Karpas-422 (cell line): ENCODE data around the gene PDGFA. TPM values are rescaled to one million over a fixed set of nuclear protein-coding genes. Genes with fewer than 3 reads are reported as not detected.

ENCODE experiments used
- DNase-seq: peaks from one replicate; pipeline ENCODE4 v3.0.0-alpha.2; 2015
- H2AFZ ChIP-seq: fragments of 200-600 bp; sonication (generic); 2 replicates; pipeline ENCODE4 v1.6.1; 2014; ENCODE audit warnings: antibody characterized with exemption, low read length, mixed read lengths
- H3K27ac ChIP-seq: fragments of 200-600 bp; sonication (generic); 2 replicates; pipeline ENCODE4 v1.5.1; 2014; ENCODE audit warnings: mild to moderate bottlenecking, low read length, moderate library complexity
- H3K27me3 ChIP-seq: fragments of 200-600 bp; sonication (generic); 2 replicates; pipeline ENCODE4 v1.6.1; 2014; ENCODE audit warnings: low read length, mixed read lengths
- H3K36me3 ChIP-seq: fragments of 200-600 bp; sonication (generic); 2 replicates; pipeline ENCODE4 v1.6.1; 2014; ENCODE audit warnings: low read length, mixed read lengths; ENCODE audit not compliant: insufficient read depth
- H3K4me1 ChIP-seq: fragments of 200-600 bp; sonication (generic); 2 replicates; pipeline ENCODE4 v1.6.1; 2014; ENCODE audit warnings: mild to moderate bottlenecking, low read length, mixed read lengths
- H3K4me2 ChIP-seq: fragments of 200-600 bp; sonication (generic); 2 replicates; pipeline ENCODE4 v1.6.1; 2014; ENCODE audit warnings: low read length, low read depth, mild to moderate bottlenecking; ENCODE audit not compliant: poor library complexity, severe bottlenecking
- H3K4me3 ChIP-seq: fragments of 200-600 bp; sonication (generic); 2 replicates; pipeline ENCODE4 v1.5.1; 2014; ENCODE audit warnings: mild to moderate bottlenecking, antibody characterized with exemption, low read length, mixed read lengths
- H3K79me2 ChIP-seq: fragments of 200-600 bp; sonication (generic); 2 replicates; pipeline ENCODE4 v1.6.1; 2014; ENCODE audit warnings: mild to moderate bottlenecking, low read length, mixed read lengths
- H3K9ac ChIP-seq: fragments of 200-600 bp; sonication (generic); 2 replicates; pipeline ENCODE4 v1.6.0; 2014; ENCODE audit warnings: low read length
- H3K9me2 ChIP-seq: fragments of 200-600 bp; sonication (generic), shearing (Covaris generic); replicated peaks from 2 replicates; pipeline ENCODE4 v1.6.0; 2014; ENCODE audit warnings: mild to moderate bottlenecking, low read length, moderate library complexity; ENCODE audit not compliant: insufficient read depth
- H3K9me3 ChIP-seq: fragments of 300-700, 200-600 bp; sonication (generic); 2 replicates; pipeline ENCODE4 v1.6.1; 2014; ENCODE audit warnings: low read length, mixed read lengths
- H4K20me1 ChIP-seq: fragments of 200-600 bp; sonication (generic); 2 replicates; pipeline ENCODE4 v1.6.1; 2014; ENCODE audit warnings: mild to moderate bottlenecking, antibody characterized with exemption, low read length, low read depth; ENCODE audit not compliant: insufficient read depth
- total RNA-seq: library from RNA; depleted of rRNA; stranded (reverse); fragments of >200 nt; shearing (Covaris generic); gene quantifications from 2 replicates; pipeline ENCODE4 v1.2.3, GENCODE V29; 2014; ENCODE audit warnings: low replicate concordance

Gene PDGFA
- total RNA-seq, 1 experiment from 2014 or later: 0.56 TPM

- DNase-seq: no peak
These were observed 21.4 kb upstream of the PDGFA start for GRCh38 chr7:540997-541396.

GRCh38 chr7:540579-540978, 20.9 kb upstream of the PDGFA start:
- Histone ChIP-seq H3K9me3 (no peaks in the 10 kb centered on the region), H4K20me1 (no peaks in the 10 kb centered on the region), H3K4me1 (no peaks in the 10 kb centered on the region), H3K4me2 (no peak overlapping the region), H3K27ac (no peak overlapping the region), H2AFZ (no peak overlapping the region), H3K27me3 (no peaks in the 10 kb centered on the region), H3K9ac (no peak overlapping the region), H3K9me2 (no peaks in the 10 kb centered on the region), H3K4me3 (no peak overlapping the region), H3K79me2 (no peaks in the 10 kb centered on the region), H3K36me3 (no peaks in the 10 kb centered on the region)
- DNase-seq: no peak

More at GRCh38 chr7:540997-541396, 21.4 kb upstream of the PDGFA start:
- Histone ChIP-seq H3K9me3 (no peaks in the 10 kb centered on the region), H3K9ac (no peak overlapping the region), H3K4me3 (no peak overlapping the region), H4K20me1 (no peaks in the 10 kb centered on the region), H3K4me1 (no peaks in the 10 kb centered on the region), H3K4me2 (no peak overlapping the region), H3K36me3 (no peaks in the 10 kb centered on the region), H2AFZ (no peak overlapping the region), H3K79me2 (no peaks in the 10 kb centered on the region), H3K27me3 (no peaks in the 10 kb centered on the region), H3K9me2 (no peaks in the 10 kb centered on the region), H3K27ac (no peak overlapping the region)

GRCh38 chr7:539731-540411, 20.2 kb upstream of the PDGFA start:
- Histone ChIP-seq H3K27ac (no peak overlapping the region), H3K4me2 (no peak overlapping the region)

GRCh38 chr7:538764-539685, 19.4 kb upstream of the PDGFA start:
- DNase-seq: no peak
- Histone ChIP-seq H3K27ac (no peak overlapping the region), H3K79me2 (no peaks in the 10 kb centered on the region), H3K9me3 (no peaks in the 10 kb centered on the region), H4K20me1 (no peaks in the 10 kb centered on the region), H3K36me3 (no peaks in the 10 kb centered on the region), H3K9ac (no peak overlapping the region), H3K27me3 (no peaks in the 10 kb centered on the region), H3K9me2 (no peaks in the 10 kb centered on the region), H3K4me3 (no peak overlapping the region), H3K4me1 (no peaks in the 10 kb centered on the region), H3K4me2 (no peak overlapping the region), H2AFZ (no peak overlapping the region)

More at GRCh38 chr7:539731-540411, 20.2 kb upstream of the PDGFA start:
- H3K9me2 ChIP-seq: no peaks in the 10 kb centered on the region
- no peak overlapping the region for H3K4me3 ChIP-seq
- H3K4me1 ChIP-seq: no peaks in the 10 kb centered on the region
- H3K9me3 ChIP-seq: no peaks in the 10 kb centered on the region
- no peaks in the 10 kb centered on the region for H3K27me3 ChIP-seq
- no peak overlapping the region for H3K9ac ChIP-seq
- no peaks in the 10 kb centered on the region for H3K36me3 ChIP-seq
- no peak overlapping the region for H2AFZ ChIP-seq
- no peaks in the 10 kb centered on the region for H4K20me1 ChIP-seq
- DNase-seq: no peak
- H3K79me2 ChIP-seq: no peaks in the 10 kb centered on the region

- Histone ChIP-seq H3K79me2 (no peaks in the 10 kb centered on the region), H4K20me1 (no peaks in the 10 kb centered on the region), H3K9me2 (no peaks in the 10 kb centered on the region), H3K27ac (no peak overlapping the region), H3K9ac (no peak overlapping the region), H3K27me3 (no peaks in the 10 kb centered on the region), H3K4me3 (no peak overlapping the region), H2AFZ (no peak overlapping the region), H3K9me3 (no peaks in the 10 kb centered on the region), H3K4me1 (no peaks in the 10 kb centered on the region), H3K4me2 (no peak overlapping the region), H3K36me3 (no peaks in the 10 kb centered on the region)
- DNase-seq: no peak
These were observed 18.4 kb upstream of the PDGFA start for GRCh38 chr7:537911-538634.

- no peak overlapping the region for H2AFZ ChIP-seq
- no peaks in the 10 kb centered on the region for H3K9me2 ChIP-seq
- no peak for DNase-seq
- H3K9ac ChIP-seq: no peak overlapping the region
- H3K9me3 ChIP-seq: no peaks in the 10 kb centered on the region
- no peaks in the 10 kb centered on the region for H3K79me2 ChIP-seq
- H3K36me3 ChIP-seq: no peaks in the 10 kb centered on the region
- no peaks in the 10 kb centered on the region for H4K20me1 ChIP-seq
- no peak overlapping the region for H3K4me2 ChIP-seq
- H3K4me1 ChIP-seq: no peaks in the 10 kb centered on the region
- H3K27ac ChIP-seq: no peak overlapping the region
- H3K27me3 ChIP-seq: no peaks in the 10 kb centered on the region
- no peak overlapping the region for H3K4me3 ChIP-seq
These were observed 16.6 kb upstream of the PDGFA start for GRCh38 chr7:536231-536630.

- no peaks in the 10 kb centered on the region for H3K79me2 ChIP-seq
- H3K4me1 ChIP-seq: no peaks in the 10 kb centered on the region
- no peaks in the 10 kb centered on the region for H3K9me2 ChIP-seq
- H4K20me1 ChIP-seq: no peaks in the 10 kb centered on the region
- no peaks in the 10 kb centered on the region for H3K27me3 ChIP-seq
- DNase-seq: no peak
- H3K36me3 ChIP-seq: no peaks in the 10 kb centered on the region
- no peak overlapping the region for H3K9ac ChIP-seq
- H3K4me3 ChIP-seq: no peak overlapping the region
- no peak overlapping the region for H3K27ac ChIP-seq
- H2AFZ ChIP-seq: no peak overlapping the region
- no peak overlapping the region for H3K4me2 ChIP-seq
- no peaks in the 10 kb centered on the region for H3K9me3 ChIP-seq
These were observed 15.3 kb upstream of the PDGFA start for GRCh38 chr7:534959-535358.

- H3K27ac ChIP-seq: no peak overlapping the region
- no peaks in the 10 kb centered on the region for H4K20me1 ChIP-seq
- no peaks in the 10 kb centered on the region for H3K9me2 ChIP-seq
- H3K79me2 ChIP-seq: no peaks in the 10 kb centered on the region
- H3K4me2 ChIP-seq: no peak overlapping the region
- no peaks in the 10 kb centered on the region for H3K9me3 ChIP-seq
- no peaks in the 10 kb centered on the region for H3K27me3 ChIP-seq
- no peaks in the 10 kb centered on the region for H3K4me1 ChIP-seq
- no peak overlapping the region for H2AFZ ChIP-seq
- no peak overlapping the region for H3K4me3 ChIP-seq
- DNase-seq: no peak
- H3K9ac ChIP-seq: no peak overlapping the region
- H3K36me3 ChIP-seq: no peaks in the 10 kb centered on the region
These were observed 14.4 kb upstream of the PDGFA start for GRCh38 chr7:534075-534474.
